Upper lobe of left lung (tissue), 6 donors: ENCODE data around the gene RGMA. TPM values are rescaled to one million over a fixed set of nuclear protein-coding genes. Genes with fewer than 3 reads are reported as not detected.

ENCODE experiments used
- ATAC-seq, 2 donors: fragments of 200-7000 bp; cut with Tn5 transposase; one replicate each; pipeline ENCODE4 v1.9.1; 2022; ENCODE audit warnings: mild to moderate bottlenecking in 2 of 2, moderate library complexity in 2 of 2; ENCODE audit not compliant: low FRiP score in 2 of 2
- DNase-seq, 2 donors: peaks; one replicate each; pipeline ENCODE4 v3.0.0-alpha.2; 2019 to 2020
- H3K27ac ChIP-seq, 4 donors: fragments of 200-600 bp; sonication (generic); one replicate each; pipeline ENCODE4 v1.5.1; 2016 to 2019
- H3K27me3 ChIP-seq, 4 donors: fragments of 200-600 bp; sonication (generic); one replicate each; pipeline ENCODE4 v1.5.1; 2017 to 2019
- H3K36me3 ChIP-seq, 4 donors: fragments of 200-600 bp; sonication (generic); one replicate each; pipeline ENCODE4 v1.5.1; 2016 to 2019
- H3K4me1 ChIP-seq, 4 donors: fragments of 200-600 bp; sonication (generic); one replicate each; pipeline ENCODE4 v1.5.1; 2018 to 2019
- H3K4me3 ChIP-seq, 4 donors: fragments of 200-600 bp; sonication (generic); one replicate each; pipeline ENCODE4 v1.5.1; 2017 to 2019; ENCODE audit warnings: mild to moderate bottlenecking in 2 of 4, moderate library complexity in 1 of 4
- H3K9me3 ChIP-seq, 4 donors: fragments of 200-600 bp; sonication (generic); one replicate each; pipeline ENCODE4 v1.5.1; 2018 to 2019
- CTCF ChIP-seq, 6 experiments: fragments of 450-650 bp in 4 of 6; fragments of 200-600 bp in 2 of 6; sonication (generic) in 2 of 6; IDR thresholded peaks; one replicate each; pipeline ENCODE4 v1.5.1; 2016 to 2019; ENCODE audit warnings: antibody characterized with exemption in 6 of 6
- EP300 ChIP-seq, 4 donors: sonication (generic); formaldehyde crosslinking; IDR thresholded peaks; one replicate each; pipeline ENCODE4 v1.5.1; 2017; ENCODE audit warnings: antibody characterized with exemption in 4 of 4, control low read depth in 2 of 4
- POLR2A ChIP-seq, 4 donors: fragments of 450-650 bp; IDR thresholded peaks; one replicate each; pipeline ENCODE4 v1.5.1; 2016 to 2017; ENCODE audit warnings: antibody characterized with exemption in 4 of 4, mild to moderate bottlenecking in 2 of 4
- POLR2AphosphoS5 ChIP-seq, 2 donors: sonication (generic); formaldehyde crosslinking; IDR thresholded peaks; one replicate each; pipeline ENCODE4 v1.5.1; 2017; ENCODE audit warnings: antibody characterized with exemption in 2 of 2
- WGBS, 2 donors: methylation state at CpG; one replicate each; pipeline ENCODE4 v1.1.5; 2017 to 2018; 5-methylcytosine and 5-hydroxymethylcytosine counted together
- total RNA-seq, 6 donors: library from RNA; depleted of rRNA in 4 of 6; stranded (reverse); fragments of >200 nt in 4 of 6; gene quantifications; one replicate each; pipeline versions ENCODE4 v1.1.0 to v1.2.1, GENCODE V29; 2016 to 2021
- donor health status: DM: no; HTN: no; CAD: no; lungs with moderate emphysema.
- donor health status: DM: no; HTN: yes; CAD: no; lungs with severe emphysema.

RGMA gene
- total RNA-seq, 6 donors from 2014 or later, result 2.3 to 14.2 (median 4.8) TPM

- ATAC-seq (no peak), DNase-seq (no peak)
- H3K27ac ChIP-seq, result no peak overlapping the region
- H3K4me1 ChIP-seq, result no peaks in the 10 kb centered on the region
- peaks cover 0 to 5% (median 0%) of the 10 kb centered on the region in 4 donors for H3K9me3 ChIP-seq
- H3K27me3 ChIP-seq, result peaks cover 0 to 7% (median 2%) of the 10 kb centered on the region in 4 donors
- H3K36me3 ChIP-seq, result no peaks in the 10 kb centered on the region
- TF ChIP-seq CTCF (IDR thresholded peaks at IDR 0.05) (no peak), POLR2AphosphoS5 (IDR thresholded peaks at IDR 0.05) (no peak), POLR2A (IDR thresholded peaks at IDR 0.05) (no peak), EP300 (IDR thresholded peaks at IDR 0.05) (no peak)
- no peak overlapping the region for H3K4me3 ChIP-seq
- 58 to 73% methylated on average over 2 of the region's 2 CpGs for WGBS, 2 donors
Measured at GRCh38 chr15:93105485-93105884, 16.5 kb upstream of the RGMA start.

- DNase-seq, result no peak
- 86 to 96% methylated on average over 2 of the region's 2 CpGs for WGBS, 2 donors
Measured at GRCh38 chr15:93103823-93104222, 14.8 kb upstream of the RGMA start.

GRCh38 chr15:93102211-93102610, 13.2 kb upstream of the RGMA start:
- WGBS, 2 donors, result 88 to 93% methylated on average over 6 to 7 of the region's 7 CpGs
- Histone ChIP-seq H3K9me3 (peaks cover 0 to 5% (median 0%) of the 10 kb centered on the region in 4 donors), H3K36me3 (no peaks in the 10 kb centered on the region), H3K4me1 (no peaks in the 10 kb centered on the region), H3K27ac (no peak overlapping the region), H3K4me3 (no peak overlapping the region), H3K27me3 (no peaks in the 10 kb centered on the region)
- ATAC-seq (no peak), DNase-seq (no peak)
- TF ChIP-seq POLR2A (IDR thresholded peaks at IDR 0.05), result no peak
- TF ChIP-seq CTCF (IDR thresholded peaks at IDR 0.05), result no peak
- no peak for TF ChIP-seq POLR2AphosphoS5 (IDR thresholded peaks at IDR 0.05)
- no peak for TF ChIP-seq EP300 (IDR thresholded peaks at IDR 0.05)

More at GRCh38 chr15:93103823-93104222, 14.8 kb upstream of the RGMA start:
- no peak overlapping the region for H3K4me3 ChIP-seq
- H3K4me1 ChIP-seq, result no peaks in the 10 kb centered on the region
- H3K27ac ChIP-seq, result no peak overlapping the region
- H3K27me3 ChIP-seq, result no peaks in the 10 kb centered on the region
- no peak for ATAC-seq
- peaks cover 0 to 5% (median 0%) of the 10 kb centered on the region in 4 donors for H3K9me3 ChIP-seq
- TF ChIP-seq POLR2A (IDR thresholded peaks at IDR 0.05), result no peak
- no peaks in the 10 kb centered on the region for H3K36me3 ChIP-seq

- Histone ChIP-seq H3K9me3 (no peaks in the 10 kb centered on the region), H3K4me3 (no peak overlapping the region), H3K4me1 (peaks cover under 1 to 12% (median 7%) of the 10 kb centered on the region in 4 donors), H3K27ac (no peak overlapping the region), H3K27me3 (peaks cover 0 to 3% (median 1%) of the 10 kb centered on the region in 4 donors), H3K36me3 (no peaks in the 10 kb centered on the region)
- ATAC-seq (peak in 1 of 2 donors; percentile 50), DNase-seq (no peak)
- 84 to 94% methylated on average over 4 to 6 of the region's 6 CpGs for WGBS, 2 donors
- TF ChIP-seq POLR2A (IDR thresholded peaks at IDR 0.05) (no peak), CTCF (IDR thresholded peaks at IDR 0.05) (no peak), POLR2AphosphoS5 (IDR thresholded peaks at IDR 0.05) (no peak), EP300 (IDR thresholded peaks at IDR 0.05) (no peak)
Measured at GRCh38 chr15:93093765-93094164, 4.8 kb upstream of the RGMA start.

- TF ChIP-seq POLR2A (IDR thresholded peaks at IDR 0.05) (no peak), EP300 (IDR thresholded peaks at IDR 0.05) (no peak), POLR2AphosphoS5 (IDR thresholded peaks at IDR 0.05) (no peak), CTCF (IDR thresholded peaks at IDR 0.05) (no peak)
- no peaks in the 10 kb centered on the region for H3K9me3 ChIP-seq
- no peaks in the 10 kb centered on the region for H3K36me3 ChIP-seq
- H3K4me3 ChIP-seq, result no peak overlapping the region
- no peak overlapping the region for H3K27ac ChIP-seq
- peaks cover 0 to 19% (median 4%) of the 10 kb centered on the region in 4 donors for H3K27me3 ChIP-seq
- DNase-seq (no peak), ATAC-seq (no peak)
- peaks cover 13 to 26% (median 18%) of the 10 kb centered on the region in 4 donors for H3K4me1 ChIP-seq
- 70 to 75% methylated on average over 11 of the region's 11 CpGs for WGBS, 2 donors
Measured at GRCh38 chr15:93091465-93091864, 2.5 kb upstream of the RGMA start.
